ENCODE measurements around the gene ETF1.
A peak's percentile ranks its signal among the peaks of the same experiment; 100 is the strongest.
"Not testable (repeated sequence)": the region's sequence is repeated elsewhere in the genome, so short reads cannot be mapped to it uniquely, and the experiment has no call there.

Gene ETF1

GRCh38 chr5:138476918-138477317, 66.1 kb downstream of the ETF1 start:
- DNase-seq = no peak

GRCh38 chr5:138473151-138473550, 69.9 kb downstream of the ETF1 start:
- not testable (repeated sequence) for DNase-seq

- DNase-seq = no peak
These were observed 70.7 kb downstream of the ETF1 start for GRCh38 chr5:138472353-138472752.

- no peak for DNase-seq
These were observed 72.0 kb downstream of the ETF1 start for GRCh38 chr5:138471052-138471361.

- DNase-seq = peak; percentile 72
These were observed 72.5 kb downstream of the ETF1 start for GRCh38 chr5:138470322-138471051.

GRCh38 chr5:138469540-138470321, 73.3 kb downstream of the ETF1 start:
- peak; percentile 91 for DNase-seq

- no peak for DNase-seq
These were observed 74.0 kb downstream of the ETF1 start for GRCh38 chr5:138468966-138469539.

- DNase-seq = no peak
These were observed 74.7 kb downstream of the ETF1 start for GRCh38 chr5:138468133-138468965.

GRCh38 chr5:138467711-138468132, 75.3 kb downstream of the ETF1 start:
- DNase-seq = no peak

GRCh38 chr5:138466900-138467710, 75.9 kb downstream of the ETF1 start:
- DNase-seq = no peak

GRCh38 chr5:138466125-138466899, 76.7 kb downstream of the ETF1 start:
- no peak for DNase-seq

- DNase-seq = peak; percentile 97
These were observed 77.5 kb downstream of the ETF1 start, which contains the start of gene EGR1 for GRCh38 chr5:138465261-138466124. EGR1 (plus strand) TSS chr5:138465479; CDS start chr5:138465762, 283 bp downstream.

GRCh38 chr5:138464388-138465260, 78.4 kb downstream of the ETF1 start:
- peak; percentile 99 for DNase-seq

- peak; percentile 98 for DNase-seq
These were observed 79.0 kb downstream of the ETF1 start for GRCh38 chr5:138464008-138464387.

- peak; percentile 59 for DNase-seq
These were observed 79.5 kb downstream of the ETF1 start for GRCh38 chr5:138463419-138464007.

GRCh38 chr5:138461343-138462125, 81.5 kb downstream of the ETF1 start:
- no peak for DNase-seq

GRCh38 chr5:138460032-138460693, 82.9 kb downstream of the ETF1 start:
- no peak for DNase-seq

Data from femur (tissue), 1 donor.